T-helper 2 cell treated with Interferon-gamma antibody and Interleukin-4, amounts not matched to agents 5 μg/mL and 100 μg/mL, for 36 hours (primary cell): ENCODE measurements around the gene SDF2L1.
"Not testable (repeated sequence)": the region's sequence is repeated elsewhere in the genome, so short reads cannot be mapped to it uniquely, and the experiment has no call there.

Source experiments
- DNase-seq: peaks from one replicate; pipeline ENCODE4 v3.0.0; 2021; ENCODE audit warnings: low spot score
- H3K27ac Mint-ChIP-seq: one replicate; pipeline ENCODE4 v1.8.0; 2021; ENCODE audit warnings: mild to moderate bottlenecking, mixed read lengths
- H3K27me3 Mint-ChIP-seq: one replicate; pipeline ENCODE4 v1.8.0; 2021; ENCODE audit warnings: low read depth, mixed read lengths
- H3K36me3 Mint-ChIP-seq: one replicate; pipeline ENCODE4 v1.8.0; 2021; ENCODE audit warnings: low read depth, mixed read lengths
- H3K4me1 Mint-ChIP-seq: one replicate; pipeline ENCODE4 v1.8.0; 2021; ENCODE audit warnings: low read depth, mixed read lengths
- H3K4me3 Mint-ChIP-seq: one replicate; pipeline ENCODE4 v1.8.0; 2022; ENCODE audit warnings: mild to moderate bottlenecking, moderate library complexity, mixed read lengths
- H3K9me3 Mint-ChIP-seq: one replicate; pipeline ENCODE4 v1.8.0; 2021; ENCODE audit warnings: mixed read lengths

The SDF2L1 gene

GRCh38 chr22:21641789-21642583 is at the start of gene SDF2L1:
SDF2L1 (plus strand) TSS chr22:21642302; CDS start chr22:21642337, 35 bp downstream.
- peak within 1 kb of the TSS; percentile 88 for H3K27ac Mint-ChIP-seq
- H3K36me3 Mint-ChIP-seq: peaks cover 25% of the 10 kb centered on the region
- peak; percentile 99 for DNase-seq
- no peaks in the 10 kb centered on the region for H3K9me3 Mint-ChIP-seq
- H3K4me3 Mint-ChIP-seq: peak within 1 kb of the TSS; percentile 92
- H3K27me3 Mint-ChIP-seq: peaks cover 2% of the 10 kb centered on the region
- peaks cover 22% of the 10 kb centered on the region for H3K4me1 Mint-ChIP-seq

GRCh38 chr22:21592422-21592821 is 49.7 kb upstream of the SDF2L1 start:
- H3K36me3 Mint-ChIP-seq: peaks cover 52% of the 10 kb centered on the region
- H3K27me3 Mint-ChIP-seq: no peaks in the 10 kb centered on the region
- H3K4me1 Mint-ChIP-seq: peaks cover 19% of the 10 kb centered on the region
- no peaks in the 10 kb centered on the region for H3K9me3 Mint-ChIP-seq
- H3K27ac Mint-ChIP-seq: no peak overlapping the region
- H3K4me3 Mint-ChIP-seq: no peak overlapping the region
- no peak for DNase-seq

GRCh38 chr22:21593406-21594232 is 48.5 kb upstream of the SDF2L1 start:
- DNase-seq: no peak
- Mint-ChIP-seq H3K4me3 (no peak overlapping the region), H3K27me3 (no peaks in the 10 kb centered on the region), H3K4me1 (peaks cover 11% of the 10 kb centered on the region), H3K9me3 (no peaks in the 10 kb centered on the region), H3K27ac (peak overlapping the region; percentile 21), H3K36me3 (peaks cover 54% of the 10 kb centered on the region)

- Mint-ChIP-seq H3K4me3 (no peak overlapping the region), H3K36me3 (peaks cover 60% of the 10 kb centered on the region), H3K27ac (no peak overlapping the region), H3K4me1 (peaks cover 9% of the 10 kb centered on the region), H3K9me3 (no peaks in the 10 kb centered on the region), H3K27me3 (no peaks in the 10 kb centered on the region)
- no peak for DNase-seq
Measured at GRCh38 chr22:21594865-21595452, 47.1 kb upstream of the SDF2L1 start.

- H3K9me3 Mint-ChIP-seq, H3K4me3 Mint-ChIP-seq, H3K4me1 Mint-ChIP-seq, DNase-seq, H3K27ac Mint-ChIP-seq, H3K27me3 Mint-ChIP-seq: not testable (repeated sequence)
- peaks cover 54% of the 10 kb centered on the region for H3K36me3 Mint-ChIP-seq
Measured at GRCh38 chr22:21596356-21597135, 45.6 kb upstream of the SDF2L1 start.

GRCh38 chr22:21598302-21598701 is 43.8 kb upstream of the SDF2L1 start:
- peaks cover 48% of the 10 kb centered on the region for H3K36me3 Mint-ChIP-seq
- no peaks in the 10 kb centered on the region for H3K9me3 Mint-ChIP-seq
- H3K27me3 Mint-ChIP-seq: no peaks in the 10 kb centered on the region
- peak overlapping the region; percentile 63 for H3K27ac Mint-ChIP-seq
- no peak for DNase-seq
- H3K4me1 Mint-ChIP-seq: peaks cover 7% of the 10 kb centered on the region
- no peak overlapping the region for H3K4me3 Mint-ChIP-seq

GRCh38 chr22:21599053-21599893 is 42.8 kb upstream of the SDF2L1 start:
- Mint-ChIP-seq H3K27ac (peak overlapping the region; percentile 29), H3K9me3 (no peaks in the 10 kb centered on the region), H3K4me3 (no peak overlapping the region), H3K36me3 (peaks cover 38% of the 10 kb centered on the region), H3K4me1 (peaks cover 7% of the 10 kb centered on the region), H3K27me3 (no peaks in the 10 kb centered on the region)
- DNase-seq: no peak

- Mint-ChIP-seq H3K27me3 (no peaks in the 10 kb centered on the region), H3K9me3 (no peaks in the 10 kb centered on the region), H3K27ac (no peak overlapping the region), H3K36me3 (peaks cover 20% of the 10 kb centered on the region), H3K4me3 (no peak overlapping the region), H3K4me1 (peaks cover 9% of the 10 kb centered on the region)
- DNase-seq: no peak
Measured at GRCh38 chr22:21602579-21602978, 39.5 kb upstream of the SDF2L1 start.

GRCh38 chr22:21603973-21604372 is 38.1 kb upstream of the SDF2L1 start:
- H3K4me3 Mint-ChIP-seq: no peak overlapping the region
- H3K4me1 Mint-ChIP-seq: peaks cover 11% of the 10 kb centered on the region
- no peak overlapping the region for H3K27ac Mint-ChIP-seq
- H3K27me3 Mint-ChIP-seq: no peaks in the 10 kb centered on the region
- DNase-seq: no peak
- H3K9me3 Mint-ChIP-seq: no peaks in the 10 kb centered on the region
- H3K36me3 Mint-ChIP-seq: peaks cover 20% of the 10 kb centered on the region

- Mint-ChIP-seq H3K9me3 (no peaks in the 10 kb centered on the region), H3K4me1 (peaks cover 8% of the 10 kb centered on the region), H3K4me3 (no peak overlapping the region), H3K27me3 (no peaks in the 10 kb centered on the region), H3K36me3 (peaks cover 15% of the 10 kb centered on the region), H3K27ac (no peak overlapping the region)
- DNase-seq: no peak
Measured at GRCh38 chr22:21605887-21606564, 36.1 kb upstream of the SDF2L1 start.

- H3K27me3 Mint-ChIP-seq: no peaks in the 10 kb centered on the region
- H3K4me3 Mint-ChIP-seq: no peak overlapping the region
- H3K9me3 Mint-ChIP-seq: no peaks in the 10 kb centered on the region
- peaks cover 8% of the 10 kb centered on the region for H3K4me1 Mint-ChIP-seq
- no peak for DNase-seq
- H3K36me3 Mint-ChIP-seq: peaks cover 22% of the 10 kb centered on the region
- H3K27ac Mint-ChIP-seq: no peak overlapping the region
Measured at GRCh38 chr22:21606775-21607174, 35.3 kb upstream of the SDF2L1 start.

GRCh38 chr22:21609556-21610157 is 32.4 kb upstream of the SDF2L1 start:
- H3K27me3 Mint-ChIP-seq, DNase-seq, H3K4me1 Mint-ChIP-seq, H3K4me3 Mint-ChIP-seq, H3K27ac Mint-ChIP-seq, H3K9me3 Mint-ChIP-seq: not testable (repeated sequence)
- peaks cover 25% of the 10 kb centered on the region for H3K36me3 Mint-ChIP-seq
